Astrocyte of the cerebellum (primary cell): ENCODE data around the gene CGNL1.

Source experiments
- DNase-seq: peaks from one replicate; pipeline ENCODE4 v3.0.0-alpha.2; 2011; ENCODE audit warnings: low read depth
- H3K4me3 ChIP-seq: 2 replicates; pipeline ENCODE4 v1.5.1; 2011; ENCODE audit warnings: mild to moderate bottlenecking, low read depth, low read length, moderate library complexity
- CTCF ChIP-seq: IDR thresholded peaks from 2 replicates; pipeline ENCODE4 v1.5.1; 2012; ENCODE audit warnings: low read length, low read depth, moderate library complexity, mild to moderate bottlenecking; ENCODE audit errors: missing control alignments
- in situ Hi-C: cut with HindIII; loops from 2 replicates; pipeline ENCODE4 v1.10.0; 2017; ENCODE audit warnings: low sequenced_read_pairs

The CGNL1 gene

DNA sequence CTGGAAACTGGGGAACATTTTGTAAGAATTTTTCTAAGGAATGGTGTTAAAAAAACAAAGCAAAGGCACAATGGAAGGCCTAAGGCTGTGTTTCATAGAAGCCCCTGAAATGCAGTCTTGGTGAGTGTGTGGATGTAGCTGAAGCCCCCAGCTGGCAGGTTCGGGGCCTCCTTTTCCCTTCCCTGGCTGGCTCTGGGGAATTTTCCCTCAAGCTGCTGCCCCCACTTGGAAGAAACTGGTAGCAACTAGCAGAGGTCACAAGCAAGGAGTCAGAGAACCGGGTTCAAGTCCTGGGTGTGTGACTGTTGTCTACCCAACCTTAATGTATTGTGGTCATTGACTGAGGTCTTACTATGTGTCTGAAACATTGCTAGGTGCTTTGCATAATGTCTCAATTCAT is 130.1 kb downstream of the CGNL1 start:
- DNase-seq, result no peak
- no peak for TF ChIP-seq CTCF
- no peak overlapping the region for H3K4me3 ChIP-seq
- in situ Hi-C loops, result loop anchor here (25.0 kb wide), 2 partner anchors 369 to 1019 kb away; no protein-coding TSS in a partner anchor

- in situ Hi-C loops, result loop anchor here (25.0 kb wide), 2 partner anchors 370 to 1020 kb away; no protein-coding TSS in a partner anchor
- no peak overlapping the region for H3K4me3 ChIP-seq
- no peak for DNase-seq
- no peak for TF ChIP-seq CTCF
Observed at GRCh38 chr15:57507111-57507510, 130.8 kb downstream of the CGNL1 start.

GRCh38 chr15:57509126-57509525 is 132.8 kb downstream of the CGNL1 start:
- no peak overlapping the region for H3K4me3 ChIP-seq
- in situ Hi-C loops, result loop anchor here (25.0 kb wide), 2 partner anchors 372 to 1022 kb away; no protein-coding TSS in a partner anchor
- no peak for TF ChIP-seq CTCF
- DNase-seq, result no peak

- no peak for DNase-seq
- no peak for TF ChIP-seq CTCF
- in situ Hi-C loops, result loop anchor here (10.0 to 25.0 kb wide), 3 partner anchors 165 to 1023 kb away; no protein-coding TSS in a partner anchor
- no peak overlapping the region for H3K4me3 ChIP-seq
Observed at GRCh38 chr15:57509965-57510364, 133.7 kb downstream of the CGNL1 start.

- no peak overlapping the region for H3K4me3 ChIP-seq
- in situ Hi-C loops, result loop anchor here (10.0 to 25.0 kb wide), 3 partner anchors 166 to 1023 kb away; no protein-coding TSS in a partner anchor
- DNase-seq, result peak; percentile 46
- TF ChIP-seq CTCF, result no peak
Observed at GRCh38 chr15:57510647-57511046, 134.3 kb downstream of the CGNL1 start.

DNA sequence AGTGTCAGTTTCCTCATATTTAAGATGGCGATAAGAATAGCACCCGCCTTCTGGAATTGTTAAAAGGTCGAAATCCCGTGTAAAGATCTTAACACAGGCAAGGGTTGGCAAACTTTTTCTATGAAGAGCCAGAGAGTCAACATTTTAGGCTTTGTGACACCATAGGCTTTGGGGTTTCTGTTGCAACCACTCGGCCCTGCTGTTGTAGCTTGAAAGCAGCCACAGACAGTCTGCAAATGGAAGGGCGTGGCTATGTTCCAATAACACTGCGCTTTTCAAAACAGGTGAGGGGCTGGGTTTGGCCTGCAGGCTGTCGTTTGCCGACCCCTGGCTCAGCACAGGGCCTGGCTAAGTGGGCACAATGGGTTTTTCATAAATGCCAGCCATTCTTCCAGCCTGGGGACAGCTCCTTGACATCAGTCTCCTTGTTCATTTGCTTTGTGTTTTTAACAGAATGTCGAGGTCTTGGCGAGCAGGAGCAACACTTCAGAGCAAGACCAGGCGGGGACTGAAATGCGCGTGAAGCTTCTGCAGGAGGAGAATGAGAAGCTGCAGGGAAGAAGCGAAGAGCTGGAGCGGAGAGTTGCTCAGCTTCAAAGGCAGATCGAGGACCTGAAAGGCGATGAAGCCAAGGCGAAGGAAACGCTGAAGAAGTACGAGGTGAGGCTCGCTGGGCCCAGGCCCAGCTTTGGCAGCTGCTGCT is 140.2 kb downstream of the CGNL1 start:
- no peak for TF ChIP-seq CTCF
- H3K4me3 ChIP-seq, result no peak overlapping the region
- in situ Hi-C loops, result loop anchor here (10.0 to 25.0 kb wide), 3 partner anchors 172 to 1029 kb away; no protein-coding TSS in a partner anchor
- DNase-seq, result no peak
